Fibroblast of lung (primary cell): ENCODE measurements around the gene COTL1. TPM values are rescaled to one million over a fixed set of nuclear protein-coding genes. Genes with fewer than 3 reads are reported as not detected.

Experiments used
- DNase-seq, 2 donors: peaks; one replicate each; pipeline versions ENCODE4 v3.0.0 to v3.0.0-alpha.2; 2010; ENCODE audit warnings: low read depth in 2 of 2
- H2AFZ ChIP-seq: 2 replicates; pipeline ENCODE4 v1.5.1; 2012; ENCODE audit warnings: low read length, control low read depth, inconsistent platforms
- H3K27ac ChIP-seq: 2 replicates; pipeline ENCODE4 v1.5.1; 2011; ENCODE audit warnings: low read length, control low read depth; ENCODE audit not compliant: insufficient read depth
- H3K27me3 ChIP-seq: 2 replicates; pipeline ENCODE4 v1.5.1; 2011; ENCODE audit warnings: mild to moderate bottlenecking, low read length; ENCODE audit not compliant: control insufficient read depth, insufficient read depth
- H3K36me3 ChIP-seq: 2 replicates; pipeline ENCODE4 v1.5.1; 2011; ENCODE audit warnings: low read length; ENCODE audit not compliant: control insufficient read depth, insufficient read depth
- H3K4me1 ChIP-seq: 2 replicates; pipeline ENCODE4 v1.5.1; 2011; ENCODE audit warnings: low read length; ENCODE audit not compliant: control insufficient read depth, insufficient read depth; ENCODE audit errors: extremely low read depth
- H3K4me2 ChIP-seq: 2 replicates; pipeline ENCODE4 v1.5.1; 2011; ENCODE audit warnings: low read length, control low read depth; ENCODE audit not compliant: insufficient read depth; ENCODE audit errors: extremely low read depth
- H3K4me3 ChIP-seq, 4 experiments: fragments of 200-600 bp in 1 of 4; sonication (generic) in 1 of 4; replicated peaks in 1 of 4; 2 replicates each; pipeline ENCODE4 v1.5.1; 2011 to 2016; ENCODE audit warnings: low read length in 4 of 4, low read depth in 3 of 4, mild to moderate bottlenecking in 3 of 4, control low read depth in 2 of 4, inconsistent platforms in 1 of 4, mixed read lengths in 1 of 4; ENCODE audit not compliant: insufficient read depth in 1 of 4; ENCODE audit errors: control extremely low read depth in 1 of 4
- H3K79me2 ChIP-seq: 2 replicates; pipeline ENCODE4 v1.5.1; 2012; ENCODE audit warnings: mild to moderate bottlenecking, low read length, inconsistent platforms; ENCODE audit not compliant: control insufficient read depth, insufficient read depth
- H3K9ac ChIP-seq: 2 replicates; pipeline ENCODE4 v1.5.1; 2011; ENCODE audit warnings: mild to moderate bottlenecking, low read length, control low read depth; ENCODE audit not compliant: insufficient read depth
- H3K9me3 ChIP-seq: 2 replicates; pipeline ENCODE4 v1.5.1; 2012; ENCODE audit warnings: low read depth, low read length; ENCODE audit not compliant: control insufficient read depth, insufficient read depth
- H4K20me1 ChIP-seq: 2 replicates; pipeline ENCODE4 v1.5.1; 2011; ENCODE audit warnings: low read length; ENCODE audit not compliant: control insufficient read depth, insufficient read depth; ENCODE audit errors: extremely low read depth
- CTCF ChIP-seq, 2 donors: IDR thresholded peaks in 1 of 2; conservative IDR thresholded peaks in 1 of 2; 1 replicate in 1 of 2; 2 replicates in 1 of 2; pipeline ENCODE4 v1.5.1; 2011 to 2012; ENCODE audit warnings: low read length in 2 of 2, control low read depth in 1 of 2, inconsistent platforms in 1 of 2, low read depth in 1 of 2, mild to moderate bottlenecking in 1 of 2
- EZH2 ChIP-seq: IDR thresholded peaks from 2 replicates; pipeline ENCODE4 v1.5.1; 2012; ENCODE audit warnings: low read length, control low read depth, mild to moderate bottlenecking; ENCODE audit errors: missing control alignments
- polyA plus RNA-seq, 2 donors: library from polyadenylated mRNA; depleted of rRNA in 1 of 2; stranded (reverse) in 1 of 2; unstranded in 1 of 2; fragments of >200 nt; gene quantifications; 2 replicates each; pipeline ENCODE4 v1.2.1, GENCODE V29; 2011 to 2012; ENCODE audit warnings: missing spikeins in 1 of 2
- total RNA-seq: library from RNA; depleted of rRNA; stranded (reverse); fragments of >200 nt; gene quantifications from 2 replicates; pipeline ENCODE4 v1.2.1, GENCODE V29; 2014

COTL1 gene
- total and polyA plus RNA-seq, 2 donors (not counting 1 experiment from before 2014, with no cell fraction given), result 103 to 192 TPM

GRCh38 chr16:84606081-84606875, 11.6 kb downstream of the COTL1 start:
- no peak overlapping the region for H3K9ac ChIP-seq
- no peaks in the 10 kb centered on the region for H3K9me3 ChIP-seq
- DNase-seq, result no peak
- H3K79me2 ChIP-seq, result peaks cover 91% of the 10 kb centered on the region
- H3K4me2 ChIP-seq, result no peak overlapping the region
- H3K27ac ChIP-seq, result no peak overlapping the region
- no peaks in the 10 kb centered on the region for H3K27me3 ChIP-seq
- H3K4me3 ChIP-seq, result no peak overlapping the region
- TF ChIP-seq EZH2 (no peak), CTCF (conservative IDR thresholded peaks at IDR 0.05 in 1 of 2, IDR thresholded peaks at IDR 0.05 in 1 of 2; ENCODE audit: low read depth in 1 of 2, low read length in 2 of 2) (no peak)
- peaks cover 23% of the 10 kb centered on the region for H3K4me1 ChIP-seq
- H4K20me1 ChIP-seq, result peaks cover 4% of the 10 kb centered on the region
- peaks cover 7% of the 10 kb centered on the region for H3K36me3 ChIP-seq
- H2AFZ ChIP-seq, result no peak overlapping the region

GRCh38 chr16:84605339-84605848, 12.5 kb downstream of the COTL1 start:
- Histone ChIP-seq H3K4me2 (no peak overlapping the region), H3K4me3 (no peak overlapping the region), H3K27me3 (no peaks in the 10 kb centered on the region), H3K4me1 (peaks cover 27% of the 10 kb centered on the region), H3K27ac (no peak overlapping the region), H3K36me3 (peaks cover 8% of the 10 kb centered on the region), H2AFZ (no peak overlapping the region), H3K9ac (no peak overlapping the region), H4K20me1 (peaks cover 3% of the 10 kb centered on the region), H3K79me2 (peaks cover 91% of the 10 kb centered on the region), H3K9me3 (no peaks in the 10 kb centered on the region)
- no peak for DNase-seq
- no peak for TF ChIP-seq EZH2
- TF ChIP-seq CTCF (conservative IDR thresholded peaks at IDR 0.05 in 1 of 2, IDR thresholded peaks at IDR 0.05 in 1 of 2; ENCODE audit: low read depth in 1 of 2, low read length in 2 of 2), result no peak

- Histone ChIP-seq H3K4me3 (no peak overlapping the region), H3K27ac (peak overlapping the region; percentile 4)
These were observed 13.3 kb downstream of the COTL1 start for GRCh38 chr16:84604477-84605013.

More at GRCh38 chr16:84604477-84605013, 13.3 kb downstream of the COTL1 start:
- H4K20me1 ChIP-seq, result peaks cover 2% of the 10 kb centered on the region
- H3K4me2 ChIP-seq, result no peak overlapping the region
- H2AFZ ChIP-seq, result no peak overlapping the region
- H3K4me1 ChIP-seq, result peaks cover 35% of the 10 kb centered on the region
- no peaks in the 10 kb centered on the region for H3K27me3 ChIP-seq
- H3K9ac ChIP-seq, result no peak overlapping the region
- peaks cover 88% of the 10 kb centered on the region for H3K79me2 ChIP-seq
- TF ChIP-seq CTCF (conservative IDR thresholded peaks at IDR 0.05 in 1 of 2, IDR thresholded peaks at IDR 0.05 in 1 of 2; ENCODE audit: low read depth in 1 of 2, low read length in 2 of 2) (no peak), EZH2 (no peak)
- no peaks in the 10 kb centered on the region for H3K9me3 ChIP-seq
- peaks cover 9% of the 10 kb centered on the region for H3K36me3 ChIP-seq
- no peak for DNase-seq
